A549 treated with dexamethasone at 1 μM for 4 hours (cell line): Measurements from ENCODE around the gene XAB2. TPM values are rescaled to one million over a fixed set of nuclear protein-coding genes. Genes with fewer than 3 reads are reported as not detected.

Source experiments
- total RNA-seq: library from RNA; stranded (reverse); fragments of 200-300 nt; extraction: Qiagen RNA extraction; gene quantifications from 5 replicates; pipeline ENCODE4 v1.2.3, GENCODE V29; 2022

The XAB2 gene
- total RNA-seq: 18.9 to 29.4 TPM (median 26.3 TPM) in 5 replicates

DNA sequence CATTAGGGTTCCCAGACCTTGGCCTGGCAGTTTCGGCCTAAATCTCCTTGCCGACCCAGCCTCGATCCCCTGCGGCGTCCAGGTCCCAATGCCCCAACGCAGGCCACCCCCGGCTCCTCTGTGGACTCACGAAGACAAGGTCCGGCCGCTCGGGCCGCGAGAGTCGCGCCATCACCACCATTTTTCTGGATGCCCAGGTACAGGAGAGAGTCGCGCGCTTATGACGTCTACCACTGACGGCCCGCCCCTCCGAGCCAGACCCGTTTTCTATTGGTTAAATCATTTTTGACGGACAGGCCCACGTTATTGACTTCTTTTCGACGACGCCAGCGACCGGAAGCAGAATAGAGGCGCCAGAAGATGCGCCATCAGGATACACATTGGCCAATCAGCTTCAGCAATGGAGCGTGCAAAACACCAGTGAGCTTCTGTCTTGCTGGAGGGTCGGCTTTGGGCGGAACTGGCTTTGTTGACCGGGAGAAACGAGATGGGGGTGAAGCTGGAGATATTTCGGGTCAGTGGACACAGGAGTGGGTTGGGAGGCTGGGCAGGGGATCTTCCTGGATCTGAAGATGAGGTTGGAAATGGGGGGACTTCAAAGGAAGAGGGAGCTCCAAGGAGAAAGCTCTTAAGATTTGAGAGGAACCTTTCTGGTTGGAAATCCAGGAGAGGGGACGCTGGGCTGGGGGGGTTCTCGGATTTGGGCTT lies at the start of gene XAB2, which contains the start of gene PET100:
Gene XAB2, minus strand, starts transcription at position 199 of the 708 bp plus-strand sequence. Its CDS starts 18 bp downstream, at position 181.
Gene PET100, plus strand, starts transcription at position 447 of the 708 bp plus-strand sequence. Its CDS starts 41 bp downstream, at position 488.

GRCh38 chr19:7676854-7677253 lies 47.5 kb upstream of the XAB2 start, which contains the start of gene MCEMP1:
Gene MCEMP1 (plus strand): TSS chr19:7677090. CDS start chr19:7677121, 31 bp downstream.

DNA sequence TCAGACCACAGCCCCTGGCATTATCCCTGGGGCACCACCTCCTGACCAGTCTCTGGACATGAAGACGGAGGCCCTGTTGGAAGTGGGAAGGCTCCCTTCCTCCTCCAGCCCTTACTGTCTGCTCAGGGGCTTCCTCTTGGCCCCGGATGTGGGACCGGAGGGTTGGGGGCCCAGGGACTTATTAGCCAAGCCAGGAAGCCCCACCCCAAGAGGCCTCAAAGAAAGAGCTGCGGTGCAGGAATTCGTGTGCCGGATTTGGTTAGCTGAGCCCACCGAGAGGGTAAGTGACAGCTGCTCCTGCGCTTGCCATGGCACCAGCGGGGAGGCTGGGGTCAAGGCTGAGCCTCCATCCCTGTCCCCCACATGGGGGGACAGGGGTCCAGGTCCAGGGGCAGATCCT lies 39.5 kb upstream of the XAB2 start, which contains the start of gene RETN:
Gene RETN, plus strand, starts transcription at position 208 of the 400 bp plus-strand sequence. CDS start 278 bp downstream, outside the sequence.

DNA sequence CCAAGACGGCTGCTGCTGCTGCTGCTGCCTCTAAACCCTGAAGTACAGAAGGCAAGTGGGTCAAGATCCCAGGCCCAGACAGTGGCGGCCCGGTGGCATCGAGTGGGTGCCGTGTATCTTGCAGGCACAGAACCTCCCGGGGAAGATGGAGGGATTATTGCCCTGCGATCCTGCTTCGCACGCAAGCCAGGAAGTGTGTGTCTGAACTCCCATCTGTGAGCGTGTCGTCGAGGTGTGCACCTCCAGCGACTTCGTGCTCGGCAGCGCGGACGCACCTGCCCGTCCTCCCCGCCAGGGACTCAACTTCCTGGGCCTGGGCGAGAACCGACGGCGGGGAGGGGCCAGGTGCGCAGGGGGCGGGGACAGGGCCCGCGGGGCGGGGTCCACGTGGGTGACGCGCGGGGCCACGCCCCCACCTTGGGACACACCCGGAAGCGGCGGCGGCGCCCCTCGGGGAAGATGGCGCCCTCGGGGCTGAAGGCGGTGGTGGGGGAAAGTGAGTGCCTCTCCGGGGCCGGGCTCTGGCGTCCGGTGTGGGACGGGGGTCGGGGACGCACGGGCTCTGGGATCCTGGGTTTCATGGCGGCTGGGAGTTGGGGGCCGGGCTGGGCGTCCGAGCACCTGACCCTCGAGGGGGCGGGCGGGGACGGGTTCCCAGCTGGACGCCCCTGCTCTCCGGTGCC lies 7.5 kb upstream of the XAB2 start, which contains the start of gene STXBP2:
Gene STXBP2, plus strand, starts transcription at position 420 of the 683 bp plus-strand sequence. Its CDS starts 40 bp downstream, at position 460.

GRCh38 chr19:7633698-7634097 lies 4.4 kb upstream of the XAB2 start, which contains the start of gene PCP2:
Gene PCP2 (minus strand): TSS chr19:7633719. CDS start chr19:7633457, 262 bp downstream.

DNA sequence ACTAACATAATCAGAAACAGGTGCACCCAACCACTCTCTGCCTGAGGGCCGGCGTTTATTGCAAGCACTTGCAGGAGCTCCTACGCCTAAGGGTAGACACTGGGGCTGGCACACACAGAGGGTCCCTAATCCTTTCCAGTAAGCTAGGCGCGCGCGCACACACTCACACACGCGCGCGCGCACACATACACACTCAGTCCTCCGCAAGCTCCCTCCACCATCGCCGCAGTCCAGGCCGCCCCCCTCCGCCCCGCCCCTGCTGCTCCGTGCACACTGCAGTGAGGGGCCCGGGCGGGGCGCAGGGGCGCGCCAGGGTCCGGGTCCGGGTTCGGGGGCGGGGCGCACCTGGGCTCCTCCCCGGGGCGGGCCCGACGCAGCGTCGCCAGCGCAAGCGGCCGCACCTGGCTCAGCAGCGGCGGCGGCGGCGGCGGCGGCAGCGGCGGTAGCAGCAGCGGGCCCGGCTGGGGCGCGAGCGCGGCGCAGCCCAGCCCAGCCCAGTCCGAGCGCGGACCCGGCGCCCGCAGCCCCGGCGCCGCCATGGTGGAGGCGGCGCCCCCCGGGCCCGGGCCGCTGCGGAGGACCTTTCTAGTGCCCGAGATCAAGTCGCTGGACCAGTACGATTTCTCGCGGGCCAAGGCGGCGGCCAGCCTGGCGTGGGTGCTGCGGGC lies 33.7 kb downstream of the XAB2 start, which contains the start of gene CAMSAP3:
Gene CAMSAP3, plus strand, starts transcription at position 398 of the 668 bp plus-strand sequence. Its CDS starts 140 bp downstream, at position 538.

Other genes with a start within 250 kb of the XAB2 start
- 1.8 to 2.1 TPM (median 1.9 TPM) in 5 replicates for gene PEX11G, start 140.5 kb downstream of the XAB2 start, total RNA-seq
- gene ZNF358, start 113.4 kb downstream of the XAB2 start, total RNA-seq: 17.7 to 24.8 TPM (median 22.3 TPM) in 5 replicates
- gene MCOLN1, start 106.9 kb downstream of the XAB2 start, total RNA-seq: 9.6 to 12.8 TPM (median 11.7 TPM) in 5 replicates
- gene PNPLA6, start 93.8 kb downstream of the XAB2 start, total RNA-seq: 24.0 to 42.0 TPM (median 40.3 TPM) in 5 replicates
- gene CAMSAP3, start 33.7 kb downstream of the XAB2 start, total RNA-seq: 3.7 to 7.6 TPM (median 6.1 TPM) in 5 replicates
- 44.7 to 84.3 TPM (median 46.8 TPM) in 5 replicates for gene PET100, start 248 bp upstream of the XAB2 start, total RNA-seq
- not detected in 5 replicates for gene PCP2, start 4.2 kb upstream of the XAB2 start, total RNA-seq
- gene STXBP2, start 7.6 kb upstream of the XAB2 start, total RNA-seq: 28.4 to 45.3 TPM (median 38.6 TPM) in 5 replicates
- not detected in 5 replicates for gene RETN, start 39.5 kb upstream of the XAB2 start, total RNA-seq
- not detected in 5 replicates for gene MCEMP1, start 47.5 kb upstream of the XAB2 start, total RNA-seq
- 50.6 to 101 TPM (median 96.9 TPM) in 5 replicates for gene TRAPPC5, start 51.3 kb upstream of the XAB2 start, total RNA-seq
- gene FCER2, start 72.6 kb upstream of the XAB2 start, total RNA-seq: not detected in 5 replicates
- gene CLEC4G, start 102.6 kb upstream of the XAB2 start, total RNA-seq: not detected in 5 replicates
- not detected in 5 replicates for gene CD209, start 118.0 kb upstream of the XAB2 start, total RNA-seq
- gene CLEC4M, start 133.7 kb upstream of the XAB2 start, total RNA-seq: not detected in 5 replicates
- gene EVI5L, start 200.7 kb upstream of the XAB2 start, total RNA-seq: 0.94 to 1.9 TPM (median 1.8 TPM) in 5 replicates
- 0.30 to 0.51 TPM (median 0.45 TPM) in 5 replicates for gene PRR36, start 244.8 kb upstream of the XAB2 start, total RNA-seq